Glomerular visceral epithelial cell (primary cell): ENCODE data around the gene TMEM252.

ENCODE experiments used
- DNase-seq: peaks from one replicate; pipeline ENCODE4 v3.0.0-alpha.2; 2016; ENCODE audit errors: extremely low spot score

The TMEM252 gene

GRCh38 chr9:68541568-68541967 lies 885 bp upstream of the TMEM252 start:
- DNase-seq = no peak

- DNase-seq = no peak
Measured at GRCh38 chr9:68538200-68538599, 2.5 kb downstream of the TMEM252 start.

DNA sequence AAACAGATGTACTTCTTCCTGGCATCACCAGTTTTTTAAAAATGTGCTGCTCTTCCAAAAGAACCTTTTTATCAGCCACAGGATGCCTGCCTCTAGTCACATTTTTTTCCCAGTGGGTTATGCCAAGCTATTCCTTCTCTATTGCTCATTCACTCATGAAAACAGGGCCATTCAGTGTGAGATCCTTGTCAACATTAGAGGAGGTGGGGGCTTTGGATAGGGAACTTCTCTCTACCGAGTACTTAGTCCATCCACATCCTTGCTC lies 3.1 kb downstream of the TMEM252 start:
- no peak for DNase-seq

DNA sequence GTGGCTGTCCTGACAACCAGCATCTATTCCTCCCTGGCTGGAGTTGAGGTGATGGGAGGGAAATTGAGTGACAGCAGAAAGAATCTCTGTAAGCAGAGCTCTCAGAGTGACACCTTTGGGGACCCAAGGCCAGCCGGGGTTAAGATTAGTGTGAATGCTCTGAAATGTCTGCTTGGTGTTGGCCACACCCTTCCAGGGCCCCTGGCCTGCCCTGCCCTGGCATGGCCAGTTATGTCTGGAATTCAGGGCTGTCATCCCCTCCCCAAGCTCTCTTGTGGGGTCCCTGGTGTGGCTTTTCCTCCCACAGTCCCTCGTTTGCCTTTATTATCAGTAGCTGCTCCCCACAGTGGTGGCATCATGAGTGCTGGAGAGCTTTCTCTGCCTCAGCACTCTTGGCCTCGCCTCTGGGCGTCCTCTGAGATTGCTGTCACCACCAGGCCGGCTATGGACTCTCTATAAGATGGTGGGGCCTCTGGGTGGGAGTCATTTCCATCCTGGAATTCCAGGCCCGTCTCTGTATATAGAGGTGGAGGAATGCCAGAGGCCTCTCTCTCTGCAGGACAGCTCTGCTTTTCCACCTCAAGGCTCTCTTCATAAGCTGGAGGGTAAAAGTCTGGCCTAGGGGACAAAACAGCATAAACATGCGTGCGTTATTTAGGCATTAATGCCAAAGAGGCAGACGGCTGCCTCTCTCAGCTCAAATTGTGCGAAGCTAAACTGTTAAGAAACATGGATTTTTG lies 3.6 kb downstream of the TMEM252 start:
- no peak for DNase-seq

GRCh38 chr9:68533678-68534077 lies 7.0 kb downstream of the TMEM252 start:
- no peak for DNase-seq

GRCh38 chr9:68532131-68532530 lies 8.6 kb downstream of the TMEM252 start:
- DNase-seq = no peak

GRCh38 chr9:68530618-68531017 lies 10.1 kb downstream of the TMEM252 start:
- no peak for DNase-seq

DNA sequence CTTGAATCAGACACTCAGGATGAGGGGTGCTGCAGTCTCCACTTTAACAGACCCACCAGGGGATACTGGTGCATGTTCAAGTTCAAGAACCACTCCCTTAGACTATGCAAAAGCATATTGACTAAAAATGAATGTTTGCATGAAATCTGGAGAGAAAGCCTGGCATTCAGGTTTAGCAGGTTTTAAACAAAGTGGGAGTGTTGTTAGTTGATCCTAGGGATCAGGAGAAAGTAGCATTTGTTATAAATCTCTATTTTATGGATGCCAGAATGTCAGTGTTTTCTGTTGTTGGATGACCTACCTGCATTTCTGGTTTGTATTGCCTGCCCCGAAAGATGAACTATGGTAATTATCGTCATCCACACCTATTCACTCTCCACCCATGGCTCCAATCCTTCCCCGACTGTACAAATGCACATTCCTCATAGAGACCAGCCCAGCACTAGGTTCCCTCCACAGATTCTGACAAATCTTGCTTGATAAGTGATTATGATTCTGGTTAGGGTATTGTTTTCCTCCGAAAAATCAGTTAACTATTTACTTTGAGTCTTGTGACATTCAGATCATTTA lies 17.2 kb downstream of the TMEM252 start:
- no peak for DNase-seq

- no peak for DNase-seq
Measured at GRCh38 chr9:68522954-68523353, 17.7 kb downstream of the TMEM252 start.

DNA sequence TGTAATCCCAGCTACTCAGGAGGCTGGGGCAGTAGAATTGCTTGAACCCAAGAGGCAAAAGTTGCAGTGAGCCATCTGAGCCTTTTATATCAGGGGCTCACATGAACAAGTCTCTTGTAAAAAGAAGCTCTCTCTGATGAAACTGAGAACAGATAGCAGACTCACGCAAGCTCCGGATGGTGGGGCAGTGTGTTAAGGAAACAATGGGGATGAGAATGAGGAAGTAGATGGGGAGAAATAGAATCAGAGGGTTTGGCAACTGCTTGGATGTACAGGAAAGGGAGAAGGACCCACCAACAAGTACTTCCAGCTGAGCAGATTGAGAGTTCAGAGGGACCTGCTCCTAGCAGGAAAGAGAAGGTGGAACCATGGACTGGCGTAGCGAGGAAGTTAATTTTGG lies 18.6 kb downstream of the TMEM252 start:
- no peak for DNase-seq

DNA sequence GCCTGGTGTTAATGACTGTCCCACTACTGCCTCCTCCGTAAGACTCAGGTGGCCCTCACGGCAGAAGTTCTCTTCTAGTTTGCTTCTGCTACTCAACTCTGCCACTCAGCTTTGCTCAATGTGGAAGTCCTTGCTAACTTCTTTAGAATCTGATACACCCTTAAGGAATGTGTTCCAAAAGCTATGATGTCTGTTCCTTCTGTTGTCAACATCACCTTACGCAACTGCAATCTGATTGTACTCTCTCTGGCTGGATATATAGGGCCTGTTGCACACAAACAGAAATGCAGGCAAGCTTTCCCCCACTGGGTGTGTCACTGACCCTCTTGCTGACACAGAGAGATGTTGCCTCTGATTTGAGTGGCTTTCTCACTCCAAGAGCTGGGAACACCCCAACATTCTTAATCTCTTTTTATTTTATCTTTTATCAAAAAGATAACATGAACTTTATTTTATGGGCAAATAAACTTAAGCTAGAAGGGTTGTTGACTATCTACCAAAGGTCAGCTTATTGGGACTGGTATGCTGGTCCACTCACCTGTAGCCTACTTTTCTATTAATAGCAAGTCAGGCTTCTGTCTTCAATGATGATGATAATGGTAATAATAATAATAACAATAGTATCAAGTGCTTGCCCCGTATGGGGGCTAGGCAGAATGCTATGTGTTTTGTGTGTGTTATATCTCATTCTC lies 25.2 kb downstream of the TMEM252 start:
- no peak for DNase-seq

DNA sequence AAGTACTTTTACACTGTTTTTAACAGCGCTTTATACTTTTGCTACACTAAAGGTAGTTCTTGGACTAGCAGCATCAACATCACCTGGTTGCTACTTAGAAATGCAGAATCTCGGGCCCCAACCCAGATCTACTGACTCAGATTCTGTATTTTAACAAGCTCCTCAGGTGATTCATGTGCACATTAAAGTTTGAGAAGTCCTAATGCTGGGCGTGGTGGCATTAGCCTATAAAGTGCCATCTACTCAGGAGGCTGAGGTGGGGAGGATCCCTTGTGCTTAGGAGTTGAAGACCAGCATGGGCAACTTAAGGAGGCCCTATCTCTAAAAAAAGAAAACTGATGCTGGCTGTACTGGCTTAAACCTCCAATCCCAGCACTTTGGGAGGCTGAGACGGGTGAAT lies 26.7 kb downstream of the TMEM252 start:
- DNase-seq = no peak

DNA sequence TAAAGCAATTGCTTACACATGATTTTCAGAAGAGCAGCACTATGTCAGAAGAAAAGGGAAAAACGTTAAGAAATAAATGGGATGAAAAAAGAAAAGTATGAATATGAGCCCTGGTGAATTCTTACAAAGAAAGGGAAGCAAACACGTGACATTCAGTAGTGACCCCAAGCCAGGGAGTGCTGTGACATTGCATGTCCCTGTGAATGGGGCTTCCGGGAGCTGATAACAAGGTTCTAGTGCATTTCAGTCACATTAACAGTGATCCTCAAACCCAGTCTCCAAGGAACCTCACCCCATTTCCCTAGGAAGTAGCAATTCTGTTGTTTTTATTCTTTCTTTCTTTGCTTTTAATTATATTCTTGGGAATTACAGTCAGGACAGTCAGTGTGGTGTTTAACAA lies 27.3 kb downstream of the TMEM252 start:
- no peak for DNase-seq

GRCh38 chr9:68509689-68510088 lies 31.0 kb downstream of the TMEM252 start:
- DNase-seq = no peak

GRCh38 chr9:68508547-68508946 lies 32.1 kb downstream of the TMEM252 start:
- no peak for DNase-seq

- no peak for DNase-seq
Measured at GRCh38 chr9:68507806-68508145, 32.9 kb downstream of the TMEM252 start.

- peak; percentile 4 for DNase-seq
Measured at GRCh38 chr9:68507130-68507805, 33.4 kb downstream of the TMEM252 start.

GRCh38 chr9:68506551-68506950 lies 34.1 kb downstream of the TMEM252 start:
- DNase-seq = no peak

DNA sequence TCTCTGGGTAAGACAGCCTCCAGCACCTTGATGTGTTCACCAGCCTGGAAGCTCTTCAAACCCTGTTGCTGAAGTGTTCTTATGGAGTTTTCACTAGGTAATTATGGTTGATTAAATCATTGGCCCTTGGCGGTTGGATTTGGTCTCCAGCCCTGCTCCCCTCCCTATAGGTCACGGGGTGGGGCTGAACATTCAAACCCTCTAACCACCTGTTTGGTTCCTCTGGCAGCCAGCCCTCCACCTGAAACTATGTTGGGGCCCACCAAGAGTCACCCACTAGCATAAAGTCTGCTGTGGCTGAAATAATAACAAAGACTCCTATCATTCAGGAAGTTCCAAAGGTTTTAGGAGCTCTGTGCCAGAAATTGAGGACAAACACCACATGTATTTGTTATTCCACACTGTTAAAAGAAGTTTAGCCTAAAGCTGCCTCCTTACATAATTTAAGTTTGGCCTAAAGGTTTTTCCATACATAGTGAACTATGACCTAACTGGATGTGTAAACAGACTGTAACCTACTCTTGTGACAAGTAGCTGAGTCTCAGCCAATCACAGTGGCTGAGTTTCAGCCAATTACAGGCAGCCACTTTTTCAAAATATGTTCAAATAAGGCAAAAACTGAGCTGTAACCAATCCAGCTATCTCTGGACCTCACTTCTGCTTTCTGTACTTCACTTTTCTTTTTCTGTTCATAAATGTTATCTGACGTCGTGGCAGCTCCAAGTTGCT lies 34.8 kb downstream of the TMEM252 start:
- no peak for DNase-seq

DNA sequence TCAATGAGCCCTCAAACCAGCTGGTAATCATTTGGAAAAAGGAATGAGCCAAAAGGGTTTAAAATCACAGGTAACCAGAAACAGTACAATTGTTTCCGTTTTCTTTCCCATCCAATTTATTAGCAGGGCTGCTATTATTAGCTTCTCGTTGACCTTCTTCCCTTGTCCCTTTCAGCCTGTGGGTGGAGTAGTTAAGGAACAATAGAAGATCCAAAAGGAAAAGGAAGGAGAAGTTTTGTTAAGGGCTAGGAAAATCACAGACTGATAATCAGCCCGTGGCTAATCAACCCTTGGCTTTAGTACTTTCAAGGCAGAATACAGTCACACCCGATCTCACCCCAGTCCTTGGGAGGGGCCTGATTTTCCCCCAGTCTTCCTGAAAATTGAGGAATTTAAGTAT lies 38.4 kb downstream of the TMEM252 start:
- no peak for DNase-seq

DNA sequence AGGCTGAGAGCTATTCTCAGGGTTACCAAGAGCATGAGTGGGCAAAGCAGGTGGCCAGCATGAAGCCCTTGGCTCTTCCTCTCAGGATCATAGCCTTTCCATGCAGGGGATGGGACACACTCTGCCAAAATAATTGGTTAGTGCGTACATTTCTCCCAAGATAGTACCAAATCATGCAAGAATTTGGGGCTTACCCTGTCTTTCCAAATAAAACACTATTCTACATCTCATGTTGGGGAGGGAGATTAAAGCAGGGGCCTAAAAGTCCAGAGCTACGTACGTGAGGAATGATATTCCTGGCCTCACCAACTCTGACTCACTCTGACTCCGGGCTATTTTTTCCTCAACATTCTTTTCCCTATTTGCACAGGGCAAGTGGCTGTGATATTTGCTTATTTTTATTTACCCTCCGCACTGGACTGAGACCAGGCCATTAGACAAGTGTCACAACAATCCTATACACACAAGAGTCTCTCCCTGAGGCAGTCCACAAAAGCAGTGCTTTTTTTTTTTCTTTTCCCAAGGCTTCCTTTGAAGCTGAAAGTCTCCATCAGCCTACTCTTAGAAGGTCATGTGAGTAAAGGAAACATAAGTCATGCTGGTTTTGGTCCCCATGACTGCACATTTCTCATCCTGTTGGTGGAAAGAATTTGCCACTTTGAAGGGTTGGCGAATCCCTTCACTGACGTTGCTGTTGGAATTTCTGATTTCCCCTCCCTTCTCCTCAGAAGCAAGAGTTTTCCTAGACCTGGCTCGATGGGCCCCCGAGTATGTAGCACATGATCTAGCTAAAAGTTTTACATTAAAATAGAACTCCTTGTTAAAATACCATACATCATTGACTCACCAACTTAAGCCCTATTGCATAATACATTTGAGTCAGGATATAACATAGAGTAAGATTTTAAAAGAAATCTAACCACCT lies 40.0 kb downstream of the TMEM252 start:
- no peak for DNase-seq
